HG02973 (cell line): ENCODE measurements around the gene TRAPPC8.
"Not testable (repeated sequence)": the region's sequence is repeated elsewhere in the genome, so short reads cannot be mapped to it uniquely, and the experiment has no call there.

Experiments used
- ATAC-seq: cut with Tn5 transposase; IDR thresholded peaks from one replicate; pipeline ENCODE4 v1.9.1; 2021; ENCODE audit warnings: moderate library complexity; ENCODE audit not compliant: unreplicated experiment

TRAPPC8 gene

GRCh38 chr18:31877900-31878299 is 65.0 kb downstream of the TRAPPC8 start:
- ATAC-seq, result no peak

GRCh38 chr18:31876707-31877106 is 66.2 kb downstream of the TRAPPC8 start:
- ATAC-seq, result no peak

- no peak for ATAC-seq
These were observed 67.6 kb downstream of the TRAPPC8 start for GRCh38 chr18:31875301-31875700.

- ATAC-seq, result no peak
These were observed 79.8 kb downstream of the TRAPPC8 start for GRCh38 chr18:31863103-31863502.

- ATAC-seq, result no peak
These were observed 82.4 kb downstream of the TRAPPC8 start for GRCh38 chr18:31860488-31860887.

- no peak for ATAC-seq
These were observed 85.3 kb downstream of the TRAPPC8 start for GRCh38 chr18:31857526-31858106.

GRCh38 chr18:31850844-31851243 is 92.1 kb downstream of the TRAPPC8 start:
- no peak for ATAC-seq

GRCh38 chr18:31840499-31840898 is 102.4 kb downstream of the TRAPPC8 start:
- no peak for ATAC-seq

- no peak for ATAC-seq
These were observed 105.0 kb downstream of the TRAPPC8 start for GRCh38 chr18:31837879-31838278.

- no peak for ATAC-seq
These were observed 107.3 kb downstream of the TRAPPC8 start for GRCh38 chr18:31835528-31836133.

GRCh38 chr18:31831903-31832302 is 111.0 kb downstream of the TRAPPC8 start:
- no peak for ATAC-seq

- ATAC-seq, result no peak
These were observed 112.2 kb downstream of the TRAPPC8 start for GRCh38 chr18:31830686-31831085.

- no peak for ATAC-seq
These were observed 114.3 kb downstream of the TRAPPC8 start for GRCh38 chr18:31828613-31829012.

GRCh38 chr18:31826673-31827325 is 116.1 kb downstream of the TRAPPC8 start:
- not testable (repeated sequence) for ATAC-seq

- ATAC-seq, result no peak
These were observed 117.2 kb downstream of the TRAPPC8 start for GRCh38 chr18:31825772-31826171.

- ATAC-seq, result no peak
These were observed 121.3 kb downstream of the TRAPPC8 start for GRCh38 chr18:31821545-31822171.

GRCh38 chr18:31819925-31820229 is 123.1 kb downstream of the TRAPPC8 start:
- ATAC-seq, result no peak

- ATAC-seq, result peak; percentile 66
These were observed 123.6 kb downstream of the TRAPPC8 start for GRCh38 chr18:31819106-31819924.

GRCh38 chr18:31814132-31814531 is 128.8 kb downstream of the TRAPPC8 start:
- ATAC-seq, result no peak

- ATAC-seq, result not testable (repeated sequence)
These were observed 132.4 kb downstream of the TRAPPC8 start for GRCh38 chr18:31810336-31811130.
